ENCODE measurements around the gene CDC25C. TPM values are rescaled to one million over a fixed set of nuclear protein-coding genes. Genes with fewer than 3 reads are reported as not detected.
"Not testable (repeated sequence)": the region's sequence is repeated elsewhere in the genome, so short reads cannot be mapped to it uniquely, and the experiment has no call there.

Gene CDC25C
- total RNA-seq, 1 donor from 2014 or later: not detected

DNA sequence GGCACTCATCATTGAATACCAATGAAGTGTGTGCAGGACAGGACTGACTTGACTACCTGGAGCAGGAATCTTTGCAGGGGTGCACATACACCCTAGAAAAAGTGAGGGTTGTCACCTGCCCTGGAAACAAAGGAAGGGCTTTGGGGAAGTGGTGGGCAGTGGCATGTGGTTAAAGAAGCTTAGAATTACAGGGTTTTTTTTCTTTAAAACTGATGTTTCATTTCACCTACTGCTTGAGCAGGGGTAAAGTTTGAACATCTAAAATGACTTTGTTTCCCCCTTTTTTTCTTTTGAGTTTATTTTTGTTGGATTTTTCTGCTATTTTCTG lies 18.9 kb upstream of the CDC25C start:
- intact Hi-C loops (cut with micrococcal nuclease): no loop called here
- DNase-seq (no peak), ATAC-seq (no peak)

DNA sequence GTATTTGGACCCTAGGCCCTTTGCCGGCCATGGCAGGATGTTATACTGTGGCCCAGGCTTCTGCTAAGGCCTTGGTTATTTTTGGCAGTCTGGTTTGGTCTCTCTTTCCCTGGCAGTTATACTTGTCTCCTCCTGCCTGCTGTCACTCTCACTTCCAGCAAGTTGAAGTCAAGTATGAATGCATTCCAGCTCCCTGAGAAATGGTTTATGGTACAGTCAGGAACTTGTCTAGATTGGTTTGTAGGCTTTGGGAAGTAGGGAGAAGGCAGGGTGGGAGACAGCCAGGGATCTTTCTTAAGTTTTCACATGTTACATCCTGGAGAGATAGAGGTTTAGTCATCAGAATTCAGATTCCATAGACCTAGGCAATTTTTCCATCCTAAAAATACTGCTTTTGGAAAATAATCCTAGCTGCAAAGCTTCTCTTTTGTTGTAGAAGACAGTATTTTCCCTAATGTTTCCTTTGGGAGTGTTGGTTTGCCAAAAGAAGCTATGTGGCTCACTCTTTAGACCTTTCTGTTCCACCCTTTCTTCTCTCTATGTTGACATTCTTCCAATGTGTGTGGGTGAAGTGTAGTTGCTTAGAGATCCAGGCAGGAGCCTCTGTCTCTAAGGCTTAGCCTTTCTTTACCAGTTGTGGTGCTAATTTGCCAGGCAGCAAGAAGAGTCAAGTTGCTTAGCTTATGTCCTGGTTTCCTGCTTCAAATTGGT lies 18.4 kb upstream of the CDC25C start:
- intact Hi-C loops (cut with micrococcal nuclease): no loop called here
- DNase-seq (no peak), ATAC-seq (peak; percentile 58)

DNA sequence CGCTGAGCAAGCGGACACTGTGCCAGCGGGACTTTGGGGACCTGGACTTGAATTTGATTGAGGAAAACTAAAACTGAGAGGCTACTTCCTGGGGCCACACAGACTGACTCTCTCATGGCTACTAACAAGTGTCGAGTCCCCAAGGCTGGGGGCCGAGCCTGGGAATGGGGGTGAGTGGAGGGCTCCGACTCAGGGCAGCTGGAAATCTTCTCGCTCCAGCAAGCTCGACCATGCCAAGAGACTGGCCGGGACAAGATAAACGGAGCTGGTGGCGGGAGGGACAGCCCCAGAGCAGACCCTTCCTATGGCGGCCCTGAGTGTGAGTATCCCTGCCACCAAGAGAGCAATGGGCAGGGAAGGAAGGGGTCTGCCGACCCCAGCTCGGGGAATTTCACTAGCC lies 15.3 kb upstream of the CDC25C start:
- ATAC-seq: no peak
- intact Hi-C loops (cut with micrococcal nuclease): no loop called here
- DNase-seq: no peak

- ATAC-seq (no peak), DNase-seq (no peak)
- intact Hi-C loops (cut with micrococcal nuclease): no loop called here
Observed at GRCh38 chr5:138344887-138345622, 13.5 kb upstream of the CDC25C start.

DNA sequence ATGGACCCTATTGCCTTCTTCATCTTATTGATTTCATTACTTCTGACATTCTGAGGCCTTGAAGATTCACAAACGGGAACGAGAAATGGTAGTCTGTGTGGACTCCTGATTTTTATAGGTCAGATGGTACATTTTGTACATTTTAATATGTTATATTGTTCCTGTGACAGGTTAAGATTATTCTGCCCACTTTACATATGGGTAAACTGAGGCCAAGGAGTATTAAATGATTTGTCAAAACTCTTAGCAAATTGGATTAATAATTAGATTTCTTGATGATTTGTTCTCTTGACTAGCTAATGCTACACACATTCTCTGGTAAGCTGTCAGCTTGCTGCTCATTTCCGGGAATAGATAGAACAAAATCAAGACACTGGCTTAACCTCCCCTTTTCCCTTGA lies 8.4 kb upstream of the CDC25C start:
- DNase-seq (no peak), ATAC-seq (no peak)
- intact Hi-C loops (cut with micrococcal nuclease): no loop called here

DNA sequence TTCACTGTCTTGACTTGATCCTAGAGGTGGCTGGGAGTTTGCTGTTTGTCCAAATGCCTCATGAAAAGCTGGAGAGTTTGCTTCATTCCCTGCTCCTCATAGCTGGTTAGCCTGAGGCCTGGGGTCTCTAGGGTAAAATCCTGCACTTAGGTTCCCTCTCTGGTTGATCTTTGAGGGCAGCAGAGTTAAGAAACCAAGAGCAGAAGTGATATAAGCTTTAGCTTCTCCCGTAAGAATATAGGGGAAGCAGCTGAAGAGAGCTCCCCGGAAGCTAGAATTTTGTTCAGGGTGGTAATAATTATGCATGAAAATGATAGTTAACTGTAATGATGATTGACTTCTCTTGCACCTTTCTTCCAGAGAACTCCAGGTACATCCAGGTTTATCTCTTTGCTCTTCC lies 7.9 kb upstream of the CDC25C start:
- DNase-seq: no peak
- intact Hi-C loops (cut with micrococcal nuclease): no loop called here
- no peak for ATAC-seq

- DNase-seq: no peak
- intact Hi-C loops (cut with micrococcal nuclease): no loop called here
- no peak for ATAC-seq
Observed at GRCh38 chr5:138339091-138339456, 7.5 kb upstream of the CDC25C start.

- DNase-seq (no peak), ATAC-seq (no peak)
- intact Hi-C loops (cut with micrococcal nuclease): no loop called here
Observed at GRCh38 chr5:138338411-138339090, 6.9 kb upstream of the CDC25C start.

DNA sequence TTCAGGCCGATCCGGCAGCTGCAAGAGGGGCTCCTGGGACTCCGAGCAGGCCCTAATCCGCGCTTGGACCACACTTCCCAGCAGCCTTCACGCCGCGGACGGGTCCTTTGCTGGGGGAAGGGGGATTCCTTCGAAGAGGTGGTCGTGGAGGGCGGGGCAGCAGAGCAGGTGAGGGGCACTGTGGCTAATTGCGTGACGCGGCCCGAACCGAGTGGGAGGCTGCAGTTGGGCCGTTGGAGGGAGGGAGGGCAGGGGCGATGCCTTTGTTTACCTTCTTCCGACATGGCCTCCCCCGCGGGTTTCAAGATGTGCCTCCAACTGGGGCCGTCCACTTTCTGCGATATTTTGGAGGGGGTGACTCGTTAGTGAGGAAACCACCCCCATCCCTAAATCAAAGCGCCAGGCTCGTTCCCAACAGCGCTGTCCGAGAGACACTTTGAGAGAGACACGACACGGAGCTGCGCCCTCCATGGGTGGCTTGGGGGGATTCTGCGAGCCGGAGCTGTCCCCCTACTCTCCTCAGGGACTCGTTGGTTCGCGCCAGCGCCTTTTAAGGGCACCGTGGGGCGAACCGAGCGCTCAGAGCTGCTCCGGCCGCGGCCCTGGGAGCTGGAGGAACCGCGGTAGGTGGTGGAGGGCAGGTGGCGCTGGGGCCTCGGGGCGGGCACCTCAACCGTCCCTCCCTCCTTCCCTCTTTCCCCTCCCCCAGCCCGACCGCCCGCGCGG lies 6.2 kb upstream of the CDC25C start, which contains the start of gene FAM53C:
Gene FAM53C, plus strand, starts transcription at position 582 of the 726 bp plus-strand sequence. CDS start 3,070 bp downstream, outside the sequence.
- DNase-seq (peak; percentile 96), ATAC-seq (peak; percentile 94)
- intact Hi-C loops (cut with micrococcal nuclease): no loop called here

- DNase-seq (no peak), ATAC-seq (peak; percentile 61)
- intact Hi-C loops (cut with micrococcal nuclease): no loop called here
Observed at GRCh38 chr5:138336952-138337684, 5.5 kb upstream of the CDC25C start.

DNA sequence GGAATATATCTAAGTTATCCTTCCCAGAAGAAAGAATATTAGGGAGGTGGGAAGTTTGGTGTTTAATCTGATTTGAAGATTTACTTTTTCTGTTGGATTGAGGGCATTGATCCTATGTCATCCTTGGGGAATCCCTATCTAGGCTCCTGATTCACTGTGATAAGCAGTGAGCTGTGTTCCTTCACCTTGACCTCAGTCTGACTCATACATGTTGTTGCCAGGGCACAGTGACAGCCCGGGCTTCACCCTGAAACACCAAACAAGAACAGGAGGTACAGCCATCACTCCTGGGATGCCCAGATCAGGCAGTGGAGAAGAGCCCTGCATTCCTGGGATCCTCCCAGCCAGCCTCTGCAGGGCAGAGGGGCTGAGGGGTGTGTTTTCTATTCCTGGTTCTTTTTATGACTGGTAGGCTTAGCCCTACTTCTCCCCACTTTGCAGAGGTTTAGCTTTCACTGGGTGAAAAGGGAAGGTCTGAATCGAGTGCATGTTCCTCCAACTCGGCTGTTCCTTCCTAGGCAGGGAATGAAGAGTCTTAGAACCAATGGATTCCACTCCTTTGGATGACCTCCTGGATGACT lies 3.4 kb upstream of the CDC25C start:
- intact Hi-C loops (cut with micrococcal nuclease): no loop called here
- DNase-seq: no peak
- no peak for ATAC-seq

DNA sequence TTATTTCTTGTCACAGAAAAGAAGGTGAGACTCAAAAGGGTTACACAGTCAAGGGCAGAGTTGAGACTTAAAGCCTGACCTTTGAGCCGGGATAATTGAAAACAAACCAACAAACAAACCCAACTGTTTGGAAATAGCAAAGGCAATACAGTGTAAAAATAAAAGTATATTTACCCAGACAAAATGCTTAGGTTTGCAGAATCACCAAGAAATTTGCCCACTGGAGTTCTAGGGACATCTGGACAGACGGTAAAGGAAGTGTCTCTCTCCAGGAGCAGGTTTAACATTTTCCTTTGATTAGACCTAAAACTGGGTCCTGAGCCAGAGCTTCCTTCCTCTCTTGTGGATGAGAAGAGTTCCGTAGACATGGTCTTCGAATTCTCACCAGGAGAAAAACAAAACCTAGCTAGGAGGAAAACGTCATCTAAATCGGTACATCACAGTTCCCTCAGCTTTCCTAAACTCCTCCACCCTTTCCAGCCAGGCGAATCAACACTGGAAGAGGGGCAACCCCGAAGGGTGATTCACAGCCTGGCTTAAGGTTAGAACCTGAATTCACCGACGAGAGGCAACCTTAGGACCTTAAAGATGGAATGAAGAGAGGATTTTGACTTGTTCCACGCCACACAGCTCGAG lies 673 bp downstream of the CDC25C start:
- ATAC-seq: no peak
- no peak for DNase-seq
- intact Hi-C loops (cut with micrococcal nuclease): no loop called here

DNA sequence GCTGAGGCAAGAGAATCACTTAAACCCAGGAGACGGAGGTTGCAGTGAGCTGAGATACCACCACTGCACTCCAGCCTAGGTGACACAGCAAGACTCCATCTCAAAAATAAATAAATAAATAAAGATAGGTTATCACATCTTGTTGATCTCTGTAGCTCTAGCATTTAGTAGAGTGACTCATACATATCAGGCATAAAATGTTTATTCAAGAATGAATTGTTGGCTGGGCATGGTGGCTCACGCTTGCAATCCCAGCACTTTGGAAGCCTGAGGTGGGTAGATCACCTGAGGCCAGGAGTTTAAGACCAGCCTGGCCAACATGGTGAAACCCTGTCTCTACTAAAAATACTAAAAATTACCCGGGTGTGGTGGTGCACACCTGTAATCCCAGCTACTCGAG lies 13.4 kb downstream of the CDC25C start:
- intact Hi-C loops (cut with micrococcal nuclease); DNase-seq; ATAC-seq: not testable (repeated sequence)

DNA sequence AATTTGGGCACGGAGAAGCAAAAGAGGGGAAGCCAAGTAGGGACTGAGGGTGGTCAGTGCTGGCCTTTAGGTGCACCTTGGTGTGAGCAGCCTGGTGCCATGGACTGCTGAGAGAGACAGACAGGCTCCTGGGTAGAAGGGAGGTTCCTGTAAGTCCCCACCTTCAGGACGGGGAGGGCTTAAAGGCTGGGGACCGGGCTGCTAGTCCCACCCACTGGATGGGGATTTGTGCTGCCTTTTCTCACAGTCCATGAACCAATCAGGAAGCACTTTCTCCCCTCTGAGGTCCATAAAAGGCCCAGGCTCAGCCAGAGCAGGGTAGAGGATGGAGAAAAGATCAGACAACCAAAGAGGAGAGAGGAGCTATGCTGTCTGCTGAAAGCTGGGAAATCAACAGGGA lies 15.2 kb downstream of the CDC25C start:
- intact Hi-C loops (cut with micrococcal nuclease): no loop called here
- ATAC-seq (no peak), DNase-seq (no peak)

DNA sequence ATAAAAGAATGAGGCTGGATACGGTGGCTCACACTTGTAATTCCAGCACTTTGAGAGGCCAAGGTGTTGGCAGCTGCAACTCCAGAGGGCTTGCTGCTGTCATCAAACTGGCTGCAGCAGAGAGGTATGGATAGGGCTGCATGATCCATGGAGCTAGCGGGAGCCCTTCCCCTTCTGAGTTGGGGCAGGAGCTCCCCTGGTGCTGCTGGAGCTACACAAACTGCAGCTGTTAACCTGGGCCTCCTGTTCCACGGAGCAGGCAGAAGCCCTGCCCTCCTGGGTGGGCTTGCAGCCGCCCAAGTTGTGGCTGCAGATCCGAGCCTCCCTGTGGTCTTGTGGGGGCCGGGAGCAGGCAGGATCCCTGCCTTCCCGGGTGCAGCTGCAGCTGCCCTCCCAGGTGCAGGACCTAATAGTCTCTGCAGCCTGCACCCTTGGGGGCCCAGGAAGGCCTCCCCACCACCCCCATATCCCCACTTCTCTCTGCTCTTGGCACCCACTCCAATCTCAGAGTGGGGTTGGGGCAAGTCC lies 15.8 kb downstream of the CDC25C start:
- no peak for ATAC-seq
- no peak for DNase-seq
- intact Hi-C loops (cut with micrococcal nuclease): no loop called here

DNA sequence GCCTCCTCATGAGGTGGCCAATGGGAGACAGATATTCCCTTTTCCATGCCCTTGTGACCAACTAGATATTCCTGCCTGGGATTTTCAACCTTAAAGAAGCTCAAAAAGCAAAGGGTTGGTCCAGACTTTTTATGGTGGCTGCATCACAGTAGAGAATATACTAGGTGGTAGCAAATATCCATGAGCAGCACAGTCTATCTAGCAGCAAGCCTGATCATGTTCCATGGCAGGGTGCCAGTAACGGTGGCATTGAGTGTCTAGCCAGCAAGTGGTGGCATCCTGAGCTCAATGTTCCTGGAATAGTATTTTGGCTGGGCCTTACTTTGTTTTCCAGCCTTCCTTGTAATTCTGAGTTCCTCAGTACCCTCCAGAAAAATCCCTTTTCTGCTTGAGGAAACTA lies 25.8 kb downstream of the CDC25C start:
- DNase-seq: peak; percentile 86
- ATAC-seq: peak; percentile 98
- intact Hi-C loops (cut with micrococcal nuclease): no loop called here

DNA sequence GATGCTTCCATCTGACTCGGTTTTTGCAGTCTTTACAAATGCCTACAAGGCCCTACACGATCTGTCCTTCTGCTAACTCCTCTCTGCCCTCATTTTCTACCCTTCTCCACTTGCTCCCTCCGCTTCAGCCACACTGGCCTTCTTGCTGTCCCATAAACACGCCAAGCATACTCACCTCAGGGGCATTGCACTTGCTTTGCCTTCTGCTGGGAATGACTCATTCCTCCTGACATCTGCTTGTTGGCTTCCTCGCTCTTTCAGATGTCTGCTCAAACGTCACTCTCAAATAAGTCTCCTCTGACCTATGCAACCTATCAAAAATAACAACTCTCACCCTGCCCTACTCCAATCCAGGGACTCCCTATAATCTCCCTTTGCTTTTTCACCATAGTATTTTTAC lies 28.2 kb downstream of the CDC25C start:
- intact Hi-C loops (cut with micrococcal nuclease): no loop called here
- DNase-seq (no peak), ATAC-seq (no peak)

- intact Hi-C loops (cut with micrococcal nuclease): no loop called here
- ATAC-seq: no peak
- no peak for DNase-seq
Observed at GRCh38 chr5:138289296-138289695, 42.3 kb downstream of the CDC25C start.

All from left ventricle myocardium superior (tissue), 1 donor.